NCI-H2196 (cell line): Measurements from ENCODE around the gene C2orf15.
A peak's percentile ranks its signal among the peaks of the same experiment; 100 is the strongest.
"Not testable (repeated sequence)": the region's sequence is repeated elsewhere in the genome, so short reads cannot be mapped to it uniquely, and the experiment has no call there.

ENCODE experiments used
- DNase-seq: peaks from one replicate; lab custom pipeline; 2025; ENCODE audit not compliant: unreplicated experiment; lab: John Stamatoyannopoulos, UW

The C2orf15 gene

GRCh38 chr2:99141110-99142108, at the start of gene C2orf15:
TSS of gene C2orf15 (plus strand) at chr2:99141707. CDS start at chr2:99150559, 8,852 bp downstream.
- peak; percentile 99 for DNase-seq

DNA sequence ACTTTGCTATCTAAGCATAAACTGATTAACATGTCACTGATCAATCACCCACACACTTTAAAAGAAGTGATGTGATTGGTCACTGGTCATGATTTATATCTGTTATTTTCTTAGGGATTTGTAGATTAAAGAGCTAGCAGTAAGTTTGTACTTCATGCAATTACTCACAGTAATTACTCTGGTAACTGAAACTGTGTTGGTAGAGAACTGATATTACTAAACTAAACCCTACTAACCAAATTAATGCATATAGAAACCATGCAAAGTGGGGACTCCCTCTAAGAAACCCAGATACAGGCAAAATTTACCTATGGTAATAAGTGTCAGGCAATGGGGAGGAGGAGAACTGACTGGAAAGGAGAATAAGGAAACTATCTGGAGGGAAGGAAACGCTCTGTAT, 44.8 kb upstream of the C2orf15 start:
- DNase-seq: no peak

- DNase-seq: no peak
Measured at GRCh38 chr2:99101697-99102096, 39.8 kb upstream of the C2orf15 start.

GRCh38 chr2:99104006-99104405, 37.5 kb upstream of the C2orf15 start:
- no peak for DNase-seq

DNA sequence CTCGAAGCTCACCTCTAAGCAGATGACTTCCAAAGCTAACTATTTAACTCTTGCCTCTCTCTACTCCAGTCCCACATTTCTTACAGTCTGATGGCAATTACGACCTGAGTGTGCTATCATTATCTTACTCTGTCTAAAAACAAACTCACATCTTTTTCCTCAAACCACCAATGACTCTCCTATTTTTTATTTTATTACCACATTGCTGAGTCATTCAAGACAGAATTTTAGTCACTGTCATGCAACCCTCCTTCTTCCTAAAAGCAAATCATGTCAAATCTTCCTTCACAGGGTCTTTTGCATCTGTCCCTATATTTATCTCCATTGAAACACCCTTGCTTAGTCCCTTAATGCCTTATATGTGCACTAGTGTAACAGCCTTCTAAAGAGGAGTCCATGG, 34.6 kb upstream of the C2orf15 start:
- no peak for DNase-seq

DNA sequence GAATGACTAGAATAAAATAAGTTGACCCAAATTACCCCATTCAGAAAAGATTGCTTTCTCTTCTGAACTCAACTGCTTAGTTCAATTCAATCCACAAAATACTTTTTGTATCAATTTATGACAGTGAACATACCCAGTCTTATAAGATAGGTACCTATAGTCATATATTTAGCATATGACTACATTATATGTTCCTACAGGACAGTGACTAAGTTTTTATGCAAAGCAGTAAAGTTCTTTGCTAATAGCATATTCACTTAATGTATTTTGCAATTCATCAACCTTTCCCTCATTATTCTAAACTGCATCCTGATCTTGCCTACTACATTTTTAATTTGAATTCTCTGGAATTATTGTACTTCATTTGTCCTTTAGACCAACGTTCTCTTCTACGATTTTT, 30.3 kb upstream of the C2orf15 start:
- no peak for DNase-seq

- no peak for DNase-seq
Measured at GRCh38 chr2:99111945-99112344, 29.6 kb upstream of the C2orf15 start.

DNA sequence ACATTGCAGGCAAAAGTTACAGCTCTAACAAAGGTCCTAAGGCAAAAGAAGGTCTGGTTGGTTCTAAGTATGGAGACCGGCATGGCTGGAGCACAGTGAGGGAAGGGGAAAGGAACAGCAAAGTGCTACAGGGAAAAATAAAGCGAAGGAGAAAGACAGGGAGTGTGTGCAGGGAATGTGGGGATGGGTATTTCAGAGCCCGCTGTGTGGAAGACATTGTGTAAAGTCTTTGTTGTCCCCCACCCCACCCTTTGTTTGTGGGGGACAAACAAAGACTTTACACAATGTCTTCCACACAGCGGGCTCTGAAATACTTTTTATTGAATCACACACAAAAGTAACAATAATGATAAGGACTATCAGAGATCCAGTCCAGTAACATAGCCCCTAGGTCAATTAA, 28.9 kb upstream of the C2orf15 start:
- no peak for DNase-seq

DNA sequence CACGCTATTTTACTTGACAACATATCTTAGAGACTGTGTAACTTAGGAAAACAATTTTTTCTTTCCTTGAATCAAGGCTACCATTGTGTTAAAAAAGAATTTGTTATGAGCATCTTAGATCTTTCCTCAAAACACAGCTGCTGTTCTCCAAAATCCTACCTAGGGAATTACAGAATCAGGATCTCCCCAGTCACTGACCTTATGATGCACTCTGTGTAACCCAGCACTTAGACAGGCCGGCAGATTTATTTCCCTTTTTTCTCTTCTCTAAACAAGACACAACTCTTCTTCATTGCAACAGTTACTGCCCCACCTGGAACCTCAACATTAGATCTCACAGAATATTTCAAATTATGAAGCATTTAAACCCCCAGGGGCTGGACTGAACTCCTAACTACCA, 13.5 kb upstream of the C2orf15 start:
- no peak for DNase-seq

DNA sequence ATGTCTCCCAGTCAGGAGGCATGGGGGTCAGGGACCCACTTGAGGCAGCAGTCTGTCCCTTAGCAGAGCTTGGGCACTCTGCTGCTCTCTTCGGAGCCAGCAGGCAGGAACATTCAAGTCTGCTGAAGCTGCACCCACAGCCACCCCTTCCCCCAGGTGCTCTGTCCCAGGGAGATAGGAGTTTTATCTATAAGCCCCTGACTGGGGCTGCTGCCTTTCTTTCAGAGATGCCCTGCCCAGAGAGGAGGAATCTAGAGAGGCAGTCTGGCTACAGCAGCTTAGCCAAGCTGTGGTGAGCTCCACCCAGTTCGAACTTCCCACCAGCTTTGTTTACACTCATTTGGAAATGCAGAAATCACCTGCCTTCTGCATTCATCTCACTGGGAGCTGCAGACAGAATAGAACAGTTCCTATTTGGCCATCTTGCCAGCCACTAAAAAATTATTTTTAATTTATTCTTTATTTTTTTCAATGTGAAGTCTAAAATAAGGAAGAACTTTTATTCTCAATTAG, 6.4 kb upstream of the C2orf15 start:
- not testable (repeated sequence) for DNase-seq

- DNase-seq: no peak
Measured at GRCh38 chr2:99139003-99139402, 2.5 kb upstream of the C2orf15 start.

DNA sequence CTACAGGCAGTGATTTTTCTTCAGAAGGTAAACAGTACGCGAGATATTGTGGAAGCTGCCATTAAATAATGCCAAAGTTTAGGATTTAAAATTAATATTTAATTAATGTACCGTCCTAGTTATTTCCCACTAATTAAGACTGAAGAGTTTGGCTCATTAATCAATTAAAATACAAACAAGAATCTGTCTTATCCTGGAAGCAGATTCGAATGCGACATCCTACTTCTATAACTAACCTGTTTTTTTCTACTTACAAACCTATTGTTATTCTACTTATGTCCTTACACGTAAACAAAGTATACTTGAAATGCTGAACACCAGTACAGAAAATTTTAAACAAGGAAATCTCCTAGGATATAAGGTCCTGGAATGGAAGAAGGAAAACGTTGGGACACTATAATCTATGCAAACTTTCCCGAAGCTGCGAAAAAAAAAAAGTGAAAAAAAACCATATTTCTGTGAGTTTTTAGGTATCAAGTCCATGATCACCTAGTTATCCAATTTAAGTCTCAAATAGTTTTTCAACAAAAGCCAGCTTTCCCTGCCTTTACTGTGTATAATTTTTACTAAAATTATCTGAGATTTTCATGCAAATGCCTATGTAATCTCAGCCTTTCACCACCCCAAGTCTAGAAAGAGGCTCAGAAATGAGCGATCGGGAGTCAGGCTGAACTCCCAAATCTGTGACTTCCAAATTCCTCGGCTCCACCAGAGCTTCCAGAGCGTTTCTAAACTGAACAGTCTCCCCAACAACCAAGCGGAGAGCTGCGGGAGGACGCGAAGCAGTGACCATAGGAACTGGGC, 1.2 kb upstream of the C2orf15 start:
- DNase-seq: no peak

GRCh38 chr2:99140860-99141109, 722 bp upstream of the C2orf15 start:
- DNase-seq: no peak

GRCh38 chr2:99150706-99151105, 9.2 kb downstream of the C2orf15 start:
- no peak for DNase-seq

DNA sequence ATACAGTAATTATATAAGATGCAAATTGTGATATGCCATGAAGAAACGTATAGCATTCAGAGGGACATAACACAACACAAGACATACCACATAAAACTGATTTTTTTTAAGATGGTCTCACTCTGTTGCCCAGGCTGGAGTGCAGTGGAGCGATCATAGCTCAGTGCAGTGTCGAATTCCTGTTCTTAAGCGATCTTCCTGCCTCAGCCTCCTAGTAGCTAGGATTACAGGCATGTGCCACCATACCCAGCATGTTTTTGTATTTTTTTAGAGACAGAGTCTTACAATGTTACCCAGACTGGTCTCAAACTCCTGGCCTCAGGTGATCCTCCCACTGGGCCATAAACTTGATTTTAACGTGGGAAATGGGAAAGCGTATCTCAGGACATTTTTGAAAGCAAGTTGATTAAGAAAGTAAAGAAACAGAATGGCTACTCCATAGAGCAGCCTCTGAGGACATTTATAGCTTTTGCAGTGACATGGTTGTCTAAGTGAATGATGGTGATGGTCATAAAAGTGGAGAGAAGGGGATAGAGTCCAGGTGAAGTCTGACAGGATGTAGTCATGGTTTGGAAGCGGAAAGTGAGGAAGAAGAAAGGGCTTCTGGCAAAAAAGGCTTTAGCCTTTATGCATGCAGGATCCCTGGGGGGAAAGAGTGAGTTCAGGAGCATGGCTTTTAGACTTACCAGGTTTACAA, 10.8 kb downstream of the C2orf15 start:
- no peak for DNase-seq

GRCh38 chr2:99153921-99154604, 12.6 kb downstream of the C2orf15 start:
- DNase-seq: no peak

- DNase-seq: peak; percentile 93
Measured at GRCh38 chr2:99154643-99155536, 13.4 kb downstream of the C2orf15 start, which contains the start of the genes LIPT1 and TSGA10. TSS of gene LIPT1 (plus strand) at chr2:99154967. CDS start at chr2:99161958, 6,991 bp downstream. TSS of gene TSGA10 (minus strand) at chr2:99154942. CDS start at chr2:99109439, 45,503 bp downstream.

DNA sequence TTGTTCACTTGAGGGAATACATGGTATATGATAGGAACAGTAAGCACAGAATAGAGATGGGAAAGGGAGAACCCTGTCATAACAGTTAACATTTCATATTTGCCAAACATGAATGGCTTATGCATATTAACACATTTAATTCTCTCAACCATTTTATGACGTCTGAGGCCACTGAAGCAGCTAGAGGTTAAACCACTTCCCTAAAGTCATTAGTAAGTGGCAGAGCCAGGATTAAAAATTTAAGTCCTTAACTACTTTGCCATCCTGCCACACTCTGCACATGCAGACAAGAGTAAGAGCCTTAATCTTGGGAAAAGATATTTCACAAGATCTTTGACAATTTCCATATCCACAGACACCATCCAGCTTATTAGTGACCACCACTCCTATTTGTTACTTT, 15.4 kb downstream of the C2orf15 start:
- DNase-seq: no peak

DNA sequence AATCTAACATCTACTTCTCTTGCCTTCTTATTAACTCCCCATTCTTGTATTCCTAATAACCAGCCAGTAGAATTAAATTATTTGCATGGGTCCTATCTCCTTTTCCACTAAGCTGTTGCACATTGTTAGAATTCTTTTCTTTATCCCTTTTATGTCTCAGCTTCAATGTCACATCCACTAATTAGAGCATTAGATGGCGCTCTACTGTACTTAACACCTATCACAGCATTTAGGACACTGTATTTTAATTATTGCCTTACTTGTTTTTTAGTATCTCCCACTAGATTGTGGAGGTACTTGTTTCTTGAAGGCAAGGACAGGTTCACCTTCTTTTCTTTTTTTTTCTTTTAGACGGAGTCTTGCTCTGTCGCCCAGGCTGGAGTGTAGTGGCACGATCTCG, 17.1 kb downstream of the C2orf15 start:
- DNase-seq: no peak

DNA sequence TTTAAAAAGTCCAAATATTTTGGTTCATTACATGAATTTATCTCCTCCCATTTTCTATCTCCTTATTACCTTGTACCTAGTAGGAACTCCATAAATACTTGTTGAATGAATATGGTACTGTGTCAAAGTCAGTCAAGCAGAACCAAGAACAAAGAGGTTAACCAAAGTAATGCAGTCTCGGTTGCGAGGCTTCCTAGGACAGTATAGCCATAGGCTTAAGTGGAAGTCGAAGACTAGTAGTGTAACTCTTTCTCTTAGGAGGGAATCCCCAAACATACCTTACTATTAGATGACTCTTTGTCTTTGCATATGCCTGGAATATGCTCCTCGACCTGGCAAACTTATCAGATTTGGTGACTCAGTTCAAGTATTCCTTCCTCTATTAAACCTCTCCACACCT, 18.1 kb downstream of the C2orf15 start:
- DNase-seq: no peak
